ACC112 (cell line): ENCODE results near the gene ZNF598.
A peak's percentile ranks its signal among the peaks of the same experiment; 100 is the strongest.

Experiments
- H2AFZ ChIP-seq: fragments of 200-600 bp; sonication (generic); one replicate; pipeline ENCODE4 v1.6.0; 2017; ENCODE audit warnings: antibody characterized with exemption, low read length; ENCODE audit not compliant: unreplicated experiment
- H3K27ac ChIP-seq: fragments of 200-600 bp; sonication (generic); 2 replicates; pipeline ENCODE4 v1.5.1; 2014; ENCODE audit warnings: low read depth, mild to moderate bottlenecking, antibody characterized with exemption, low read length, moderate library complexity
- H3K27me3 ChIP-seq: fragments of 200-600 bp; sonication (generic); 2 replicates; pipeline ENCODE4 v1.6.1; 2014; ENCODE audit warnings: mild to moderate bottlenecking, antibody characterized with exemption, low read length, moderate library complexity, mixed read lengths; ENCODE audit not compliant: insufficient read depth
- H3K36me3 ChIP-seq: fragments of 200-600 bp; sonication (generic); 2 replicates; pipeline ENCODE4 v1.6.1; 2016; ENCODE audit warnings: mild to moderate bottlenecking, antibody characterized with exemption, low read length, moderate library complexity, mixed read lengths; ENCODE audit not compliant: insufficient read depth
- H3K4me1 ChIP-seq: fragments of 200-600 bp; sonication (generic); one replicate; pipeline ENCODE4 v1.6.1; 2016; ENCODE audit warnings: low read length, mixed read lengths; ENCODE audit not compliant: insufficient read depth, unreplicated experiment, control insufficient read depth
- H3K4me3 ChIP-seq: fragments of 200-600 bp; sonication (generic); 2 replicates; pipeline ENCODE4 v1.5.1; 2014; ENCODE audit warnings: mild to moderate bottlenecking, low read depth, low read length
- H3K79me2 ChIP-seq: fragments of 200-600 bp; sonication (generic); one replicate; pipeline ENCODE4 v1.6.0; 2016; ENCODE audit warnings: low read length; ENCODE audit not compliant: control insufficient read depth, unreplicated experiment, insufficient read depth

Gene ZNF598

GRCh38 chr16:2047330-2048115 is 37.9 kb upstream of the ZNF598 start, which contains the start of the genes NTHL1 and TSC2:
Gene NTHL1, minus strand, starts transcription at chr16:2047834. Its CDS starts 11 bp downstream, at chr16:2047823.
Gene TSC2, plus strand, starts transcription at chr16:2047985. Its CDS starts 631 bp downstream, at chr16:2048616.
- Histone ChIP-seq H3K27me3 (no peaks in the 10 kb centered on the region), H3K4me3 (peak within 1 kb of the TSS; percentile 90), H3K79me2 (peaks cover 13% of the 10 kb centered on the region), H3K4me1 (peaks cover 13% of the 10 kb centered on the region), H3K36me3 (no peaks in the 10 kb centered on the region), H3K27ac (no peak within 1 kb of the TSS), H2AFZ (peak within 1 kb of the TSS; percentile 95)

GRCh38 chr16:2046893-2047329 is 37.3 kb upstream of the ZNF598 start:
- H3K4me3 ChIP-seq, result peak overlapping the region; percentile 90
- no peaks in the 10 kb centered on the region for H3K36me3 ChIP-seq
- H2AFZ ChIP-seq, result peak overlapping the region; percentile 95
- no peaks in the 10 kb centered on the region for H3K27me3 ChIP-seq
- H3K4me1 ChIP-seq, result peaks cover 13% of the 10 kb centered on the region
- H3K27ac ChIP-seq, result no peak overlapping the region
- peaks cover 13% of the 10 kb centered on the region for H3K79me2 ChIP-seq

GRCh38 chr16:2045965-2046892 is 36.6 kb upstream of the ZNF598 start:
- Histone ChIP-seq H2AFZ (no peak overlapping the region), H3K4me3 (no peak overlapping the region), H3K27me3 (no peaks in the 10 kb centered on the region), H3K4me1 (peaks cover 13% of the 10 kb centered on the region), H3K36me3 (no peaks in the 10 kb centered on the region), H3K79me2 (peaks cover 13% of the 10 kb centered on the region), H3K27ac (no peak overlapping the region)

GRCh38 chr16:2044541-2044940 is 34.9 kb upstream of the ZNF598 start:
- H3K79me2 ChIP-seq, result peaks cover 13% of the 10 kb centered on the region
- H3K27me3 ChIP-seq, result no peaks in the 10 kb centered on the region
- H3K36me3 ChIP-seq, result no peaks in the 10 kb centered on the region
- H3K4me1 ChIP-seq, result peaks cover 13% of the 10 kb centered on the region
- H3K27ac ChIP-seq, result no peak overlapping the region
- H2AFZ ChIP-seq, result no peak overlapping the region
- no peak overlapping the region for H3K4me3 ChIP-seq

GRCh38 chr16:2043667-2044451 is 34.2 kb upstream of the ZNF598 start:
- no peak overlapping the region for H3K27ac ChIP-seq
- no peak overlapping the region for H2AFZ ChIP-seq
- peaks cover 9% of the 10 kb centered on the region for H3K79me2 ChIP-seq
- H3K27me3 ChIP-seq, result no peaks in the 10 kb centered on the region
- H3K4me1 ChIP-seq, result peaks cover 16% of the 10 kb centered on the region
- H3K36me3 ChIP-seq, result no peaks in the 10 kb centered on the region
- no peak overlapping the region for H3K4me3 ChIP-seq

- H3K4me1 ChIP-seq, result peaks cover 13% of the 10 kb centered on the region
- no peak overlapping the region for H2AFZ ChIP-seq
- no peak overlapping the region for H3K4me3 ChIP-seq
- H3K79me2 ChIP-seq, result peaks cover 2% of the 10 kb centered on the region
- H3K36me3 ChIP-seq, result no peaks in the 10 kb centered on the region
- H3K27me3 ChIP-seq, result no peaks in the 10 kb centered on the region
- H3K27ac ChIP-seq, result no peak overlapping the region
Measured at GRCh38 chr16:2042986-2043666, 33.5 kb upstream of the ZNF598 start.

- no peak overlapping the region for H3K4me3 ChIP-seq
- no peak overlapping the region for H3K27ac ChIP-seq
- H3K36me3 ChIP-seq, result no peaks in the 10 kb centered on the region
- H3K27me3 ChIP-seq, result no peaks in the 10 kb centered on the region
- H3K4me1 ChIP-seq, result peaks cover 13% of the 10 kb centered on the region
- H3K79me2 ChIP-seq, result no peaks in the 10 kb centered on the region
- no peak overlapping the region for H2AFZ ChIP-seq
Measured at GRCh38 chr16:2042171-2042985, 32.8 kb upstream of the ZNF598 start.

- Histone ChIP-seq H3K27ac (no peak overlapping the region), H3K27me3 (no peaks in the 10 kb centered on the region), H3K4me1 (peaks cover 11% of the 10 kb centered on the region), H3K79me2 (no peaks in the 10 kb centered on the region), H3K36me3 (no peaks in the 10 kb centered on the region), H2AFZ (no peak overlapping the region), H3K4me3 (no peak overlapping the region)
Measured at GRCh38 chr16:2040787-2041522, 31.3 kb upstream of the ZNF598 start.
